IMR-90 (cell line): ENCODE data around the gene NR5A2. TPM values are rescaled to one million over a fixed set of nuclear protein-coding genes. Genes with fewer than 3 reads are reported as not detected.

ENCODE experiments used
- ATAC-seq: fragments of 200-7000 bp; cut with Tn5 transposase; 2 replicates; pipeline ENCODE4 v1.9.1; 2020; ENCODE audit warnings: low read depth, mild to moderate bottlenecking, moderate library complexity
- BruUV-seq: library from RNA; stranded (reverse); fragments of 400-500 nt; replicated peaks from 2 replicates; lab custom pipeline; 2021; lab: Mats Ljungman, UMichigan
- CTCF ChIA-PET: fragments of 300-600 bp; formaldehyde crosslinking; extraction: SDS; loops from one replicate; lab custom pipeline; 2021; ENCODE audit warnings: antibody characterized with exemption; lab: Yijun Ruan, JAX
- POLR2A ChIA-PET: fragments of 300-600 bp; sonication (Branson Sonifier 250); formaldehyde crosslinking; loops from one replicate; lab custom pipeline; 2022; ENCODE audit warnings: antibody characterized with exemption; ENCODE audit not compliant: unreplicated experiment; lab: Charles Lee
- DNase-seq: peaks from one replicate; pipeline ENCODE4 v3.0.0; 2013
- H2AFZ ChIP-seq: replicated peaks from 2 replicates; pipeline ENCODE3; 2013; ENCODE audit warnings: low read length, mild to moderate bottlenecking; ENCODE audit not compliant: poor library complexity
- H2AK5ac ChIP-seq: 2 replicates; pipeline ENCODE4 v1.6.1; 2013; ENCODE audit warnings: low read depth, low read length, inconsistent platforms
- H2AK9ac ChIP-seq: replicated peaks from 2 replicates; pipeline ENCODE3; 2013; ENCODE audit warnings: mild to moderate bottlenecking, low read depth, low read length, moderate library complexity; ENCODE audit not compliant: poor library complexity
- H2BK120ac ChIP-seq: 2 replicates; pipeline ENCODE4 v1.6.1; 2013; ENCODE audit warnings: low read depth, low read length, inconsistent platforms
- H2BK15ac ChIP-seq: 3 replicates; pipeline ENCODE4 v1.6.1; 2013; ENCODE audit warnings: low read depth, low read length, inconsistent platforms
- H2BK20ac ChIP-seq: 2 replicates; pipeline ENCODE4 v1.6.1; 2013; ENCODE audit warnings: low read depth, mild to moderate bottlenecking, inconsistent platforms, low read length, moderate library complexity
- H2BK5ac ChIP-seq: 2 replicates; pipeline ENCODE4 v1.6.1; 2013; ENCODE audit warnings: mild to moderate bottlenecking, low read depth, low read length, inconsistent platforms; ENCODE audit not compliant: poor library complexity, severe bottlenecking
- H3K14ac ChIP-seq: replicated peaks from 2 replicates; pipeline ENCODE4 v1.6.1; 2013; ENCODE audit warnings: low read depth, low read length, inconsistent platforms
- H3K18ac ChIP-seq: 2 replicates; pipeline ENCODE4 v1.6.1; 2013; ENCODE audit warnings: low read depth, low read length, control low read depth
- H3K23ac ChIP-seq: 2 replicates; pipeline ENCODE4 v1.6.1; 2013; ENCODE audit warnings: low read depth, low read length, inconsistent platforms
- H3K27ac ChIP-seq: 2 replicates; pipeline ENCODE4 v1.5.1; 2013; ENCODE audit warnings: mild to moderate bottlenecking, control low read depth, low read length; ENCODE audit not compliant: insufficient read depth
- H3K27me3 ChIP-seq: 2 replicates; pipeline ENCODE4 v1.6.1; 2013; ENCODE audit warnings: low read length; ENCODE audit not compliant: control insufficient read depth, insufficient read depth
- H3K36me3 ChIP-seq: 2 replicates; pipeline ENCODE4 v1.6.1; 2013; ENCODE audit warnings: low read length, mixed read lengths; ENCODE audit not compliant: control insufficient read depth, insufficient read depth
- H3K4ac ChIP-seq: 2 replicates; pipeline ENCODE4 v1.6.1; 2013; ENCODE audit warnings: low read depth, low read length, inconsistent platforms
- H3K4me1 ChIP-seq: 2 replicates; pipeline ENCODE4 v1.6.1; 2013; ENCODE audit warnings: low read length, mixed read lengths; ENCODE audit not compliant: control insufficient read depth, insufficient read depth
- H3K4me2 ChIP-seq: 2 replicates; pipeline ENCODE4 v1.6.1; 2013; ENCODE audit warnings: low read depth, mild to moderate bottlenecking, control low read depth, low read length, moderate library complexity
- H3K4me3 ChIP-seq: 2 replicates; pipeline ENCODE4 v1.5.1; 2013; ENCODE audit warnings: low read depth, mild to moderate bottlenecking, control low read depth, low read length, moderate library complexity; ENCODE audit not compliant: insufficient read depth
- H3K56ac ChIP-seq: 2 replicates; pipeline ENCODE4 v1.6.1; 2013; ENCODE audit warnings: low read length, inconsistent platforms; ENCODE audit not compliant: insufficient read depth; ENCODE audit errors: extremely low read depth
- H3K79me1 ChIP-seq, 2 experiments: 2 replicates each; pipeline ENCODE4 v1.6.1; 2013; ENCODE audit warnings: low read length in 2 of 2, inconsistent platforms in 1 of 2, low read depth in 1 of 2
- H3K9ac ChIP-seq: 2 replicates; pipeline ENCODE4 v1.6.1; 2013; ENCODE audit warnings: low read depth, low read length, control low read depth
- H3K9me1 ChIP-seq: 2 replicates; pipeline ENCODE4 v1.6.1; 2013; ENCODE audit warnings: low read length, inconsistent platforms; ENCODE audit not compliant: insufficient read depth
- H3K9me3 ChIP-seq: 2 replicates; pipeline ENCODE4 v1.6.1; 2013; ENCODE audit warnings: low read length; ENCODE audit not compliant: control insufficient read depth, insufficient read depth
- H4K20me1 ChIP-seq: 2 replicates; pipeline ENCODE4 v1.6.1; 2013; ENCODE audit warnings: low read length, inconsistent platforms; ENCODE audit not compliant: insufficient read depth
- H4K5ac ChIP-seq: 2 replicates; pipeline ENCODE4 v1.6.1; 2013; ENCODE audit warnings: mild to moderate bottlenecking, low read depth, low read length, control low read depth
- H4K8ac ChIP-seq, 2 experiments: 2 replicates each; pipeline ENCODE4 v1.6.1; 2013; ENCODE audit warnings: low read depth in 2 of 2, low read length in 2 of 2, control low read depth in 1 of 2, inconsistent platforms in 1 of 2
- H4K91ac ChIP-seq: 2 replicates; pipeline ENCODE4 v1.6.1; 2013; ENCODE audit warnings: low read depth, low read length, inconsistent platforms; ENCODE audit not compliant: insufficient read depth
- BHLHE40 ChIP-seq: fragments of 150-350 bp; IDR thresholded peaks from 2 replicates; pipeline ENCODE4 v1.6.1; 2016; ENCODE audit warnings: mild to moderate bottlenecking, low read depth, low read length
- CEBPB ChIP-seq: IDR thresholded peaks from 2 replicates; pipeline ENCODE4 v1.6.1; 2012; ENCODE audit warnings: low read depth, low read length, improper control_type of control experiment
- CHD1 ChIP-seq: IDR thresholded peaks from 2 replicates; pipeline ENCODE4 v1.6.1; 2012; ENCODE audit warnings: low read depth, low read length, improper control_type of control experiment
- CTCF ChIP-seq: conservative IDR thresholded peaks from 2 replicates; pipeline ENCODE4 v1.5.1; 2012; ENCODE audit warnings: mild to moderate bottlenecking, low read depth, low read length, improper control_type of control experiment
- ELK1 ChIP-seq: fragments of 150-350 bp; IDR thresholded peaks from 2 replicates; pipeline ENCODE4 v1.6.1; 2016; ENCODE audit warnings: low read depth, mild to moderate bottlenecking, low read length, moderate library complexity, borderline replicate concordance
- FOS ChIP-seq: fragments of 150-350 bp; IDR thresholded peaks from 2 replicates; pipeline ENCODE4 v1.6.1; 2016; ENCODE audit warnings: low read depth, low read length
- MAFK ChIP-seq: IDR thresholded peaks from 2 replicates; pipeline ENCODE4 v1.6.1; 2012; ENCODE audit warnings: low read depth, low read length, improper control_type of control experiment
- MAZ ChIP-seq: IDR thresholded peaks from 2 replicates; pipeline ENCODE4 v1.6.1; 2012; ENCODE audit warnings: low read depth, mild to moderate bottlenecking, low read length, improper control_type of control experiment, moderate library complexity, borderline replicate concordance
- MXI1 ChIP-seq: IDR thresholded peaks from 2 replicates; pipeline ENCODE4 v1.6.1; 2012; ENCODE audit warnings: low read depth, mild to moderate bottlenecking, low read length, moderate library complexity, borderline replicate concordance
- NFE2L2 ChIP-seq: fragments of 150-350 bp; IDR thresholded peaks from 2 replicates; pipeline ENCODE4 v1.6.1; 2016; ENCODE audit warnings: low read depth, mild to moderate bottlenecking, low read length
- POLR2A ChIP-seq: IDR thresholded peaks from 2 replicates; pipeline ENCODE4 v1.6.1; 2012; ENCODE audit warnings: mild to moderate bottlenecking, low read depth, low read length
- RAD21 ChIP-seq: IDR thresholded peaks from 2 replicates; pipeline ENCODE4 v1.6.1; 2012; ENCODE audit warnings: low read length, improper control_type of control experiment
- RCOR1 ChIP-seq: IDR thresholded peaks from 2 replicates; pipeline ENCODE4 v1.6.1; 2012; ENCODE audit warnings: mild to moderate bottlenecking, low read length, improper control_type of control experiment; ENCODE audit not compliant: insufficient replicate concordance
- RFX5 ChIP-seq: IDR thresholded peaks from 2 replicates; pipeline ENCODE4 v1.8.0; 2012; ENCODE audit warnings: low read depth, mild to moderate bottlenecking, low read length, moderate library complexity
- SMC3 ChIP-seq: fragments of 150-350 bp; IDR thresholded peaks from 2 replicates; pipeline ENCODE4 v1.6.1; 2016; ENCODE audit warnings: low read depth, mild to moderate bottlenecking, antibody characterized with exemption, low read length, moderate library complexity
- USF2 ChIP-seq: fragments of 150-350 bp; IDR thresholded peaks from 2 replicates; pipeline ENCODE4 v1.6.1; 2017; ENCODE audit warnings: mild to moderate bottlenecking, antibody characterized with exemption, low read length, low read depth
- WGBS, 2 experiments: methylation state at CpG; one replicate each; pipeline versions ENCODE4 v1.1.5 to v1.1.7; 2013; ENCODE audit warnings: missing lambda C conversion rate in 2 of 2; ENCODE audit not compliant: insufficient read length in 1 of 2; ENCODE audit errors: extremely low coverage in 2 of 2; 5-methylcytosine and 5-hydroxymethylcytosine counted together
- dilution Hi-C: fragments of 300-500 bp; cut with HindIII; formaldehyde crosslinking; loops from one replicate; pipeline ENCODE4 v1.14.3; 2018; ENCODE audit warnings: low sequenced_read_pairs; ENCODE audit not compliant: unreplicated experiment
- in situ Hi-C: fragments of 300-500 bp; cut with MboI; formaldehyde crosslinking; loops from 3 replicates; pipeline ENCODE4 v1.14.3; 2019; ENCODE audit warnings: low sequenced_read_pairs, inconsistent platforms, mixed read lengths
- intact Hi-C: fragments of 100-400 bp; cut with micrococcal nuclease; formaldehyde crosslinking; loops from 2 replicates; pipeline ENCODE4 v1.10.0; 2022
- polyA plus RNA-seq, 3 experiments: library from polyadenylated mRNA; depleted of rRNA; stranded (reverse); fragments of >200 nt; gene quantifications; 2 replicates each; pipeline ENCODE4 v1.2.3, GENCODE V29; 2012; ENCODE audit warnings: low replicate concordance in 1 of 3
- total RNA-seq: library from RNA; depleted of rRNA; stranded (reverse); fragments of >200 nt; gene quantifications from 2 replicates; pipeline ENCODE4 v1.2.3, GENCODE V29; 2012

NR5A2 gene
- total and polyA plus RNA-seq, 2 of the 4 experiments (the other 2 are of a cell fraction), result 0.03 to 0.18 TPM

- Histone ChIP-seq H2BK5ac (no peak overlapping the region), H2BK120ac (no peak overlapping the region), H4K91ac (no peak overlapping the region), H3K9me1 (no peaks in the 10 kb centered on the region), H2AK5ac (no peak overlapping the region), H2AK9ac (no peak overlapping the region), H2AFZ (no peak overlapping the region), H2BK20ac (no peak overlapping the region), H3K36me3 (no peaks in the 10 kb centered on the region), H3K4me1 (peaks cover 6% of the 10 kb centered on the region), H3K23ac (no peak overlapping the region), H3K18ac (no peak overlapping the region), H3K14ac (no peak overlapping the region), H4K8ac (no peak overlapping the region), H3K27me3 (peaks cover 87% of the 10 kb centered on the region), H3K9me3 (peaks cover 9% of the 10 kb centered on the region), H3K79me1 (no peaks in the 10 kb centered on the region), H4K20me1 (no peaks in the 10 kb centered on the region), H3K27ac (no peak overlapping the region), H4K5ac (no peak overlapping the region), H2BK15ac (no peak overlapping the region), H3K56ac (no peak overlapping the region), H3K9ac (no peak overlapping the region), H3K4me3 (no peak overlapping the region), H3K4me2 (no peak overlapping the region), H3K4ac (no peak overlapping the region)
- WGBS, 2 experiments, result no CpG with 5 or more reads among the region's 7 CpGs
- DNase-seq (no peak), ATAC-seq (no peak)
- ChIA-PET POLR2A (no interaction called here), CTCF (no interaction called here)
- BruUV-seq, result no TSS peak
- TF ChIP-seq RCOR1 (no peak), MAFK (no peak), USF2 (no peak), ELK1 (no peak), MXI1 (no peak), CHD1 (no peak), SMC3 (no peak), CTCF (no peak), RAD21 (no peak), FOS (no peak), CEBPB (no peak), BHLHE40 (no peak), POLR2A (no peak), RFX5 (no peak), NFE2L2 (no peak), MAZ (no peak)
- intact Hi-C loops (no loop called here), in situ Hi-C loops (no loop called here), dilution Hi-C loops (no loop called here)
Measured at GRCh38 chr1:200034262-200034557, 6.7 kb downstream of the NR5A2 start.
